Measurements from ENCODE around the gene PITX1.

GRCh38 chr5:135009736-135010501, 24.1 kb downstream of the PITX1 start:
- TF ChIP-seq ZBTB40 (IDR thresholded peaks at IDR 0.05) = no peak
- no peak for TF ChIP-seq ZBTB40 (CRISPR knock-in tag; IDR thresholded peaks at IDR 0.05)
- TF ChIP-seq ZBED4 (CRISPR knock-in tag; IDR thresholded peaks at IDR 0.05; ENCODE audit: borderline replicate concordance) = no peak
- TF ChIP-seq ZFYVE20 (CRISPR knock-in tag; IDR thresholded peaks at IDR 0.05; ENCODE audit: borderline replicate concordance, low read depth) = no peak
- TF ChIP-seq EP300 (IDR thresholded peaks at IDR 0.05; ENCODE audit: low read depth in 2 of 2, low read length in 2 of 2) = no peak
- no peak for TF ChIP-seq EP300 (CRISPR knock-in tag; IDR thresholded peaks at IDR 0.05; ENCODE audit: borderline replicate concordance)
- no peak for TF ChIP-seq CEBPB (IDR thresholded peaks at IDR 0.05; ENCODE audit: borderline replicate concordance, low read depth, low read length)
- no peak for TF ChIP-seq ZNF354B (CRISPR knock-in tag; IDR thresholded peaks at IDR 0.05)
- no peak for TF ChIP-seq TBL1XR1 (IDR thresholded peaks at IDR 0.05; ENCODE audit: borderline replicate concordance, low read length, partially characterized antibody)
- no peak for TF ChIP-seq ZBTB7A (CRISPR knock-in tag; IDR thresholded peaks at IDR 0.05)
- no peak for TF ChIP-seq GTF2F1 (IDR thresholded peaks at IDR 0.05; ENCODE audit: low read length)
- TF ChIP-seq SETDB1 (CRISPR knock-in tag; IDR thresholded peaks at IDR 0.05; ENCODE audit: borderline replicate concordance) = no peak
- TF ChIP-seq POLR2A (IDR thresholded peaks at IDR 0.05; ENCODE audit: insufficient read depth in 1 of 2, low read depth in 2 of 2, low read length in 2 of 2) = no peak
